NOMO-1 treated with DMSO at 0.1 percent for 48 hours (cell line): ENCODE measurements around the gene TRIM59.

Experiments used
- DNase-seq: peaks from one replicate; lab custom pipeline; 2025; ENCODE audit not compliant: unreplicated experiment; lab: John Stamatoyannopoulos, UW

TRIM59 gene, protein sequence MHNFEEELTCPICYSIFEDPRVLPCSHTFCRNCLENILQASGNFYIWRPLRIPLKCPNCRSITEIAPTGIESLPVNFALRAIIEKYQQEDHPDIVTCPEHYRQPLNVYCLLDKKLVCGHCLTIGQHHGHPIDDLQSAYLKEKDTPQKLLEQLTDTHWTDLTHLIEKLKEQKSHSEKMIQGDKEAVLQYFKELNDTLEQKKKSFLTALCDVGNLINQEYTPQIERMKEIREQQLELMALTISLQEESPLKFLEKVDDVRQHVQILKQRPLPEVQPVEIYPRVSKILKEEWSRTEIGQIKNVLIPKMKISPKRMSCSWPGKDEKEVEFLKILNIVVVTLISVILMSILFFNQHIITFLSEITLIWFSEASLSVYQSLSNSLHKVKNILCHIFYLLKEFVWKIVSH

DNA sequence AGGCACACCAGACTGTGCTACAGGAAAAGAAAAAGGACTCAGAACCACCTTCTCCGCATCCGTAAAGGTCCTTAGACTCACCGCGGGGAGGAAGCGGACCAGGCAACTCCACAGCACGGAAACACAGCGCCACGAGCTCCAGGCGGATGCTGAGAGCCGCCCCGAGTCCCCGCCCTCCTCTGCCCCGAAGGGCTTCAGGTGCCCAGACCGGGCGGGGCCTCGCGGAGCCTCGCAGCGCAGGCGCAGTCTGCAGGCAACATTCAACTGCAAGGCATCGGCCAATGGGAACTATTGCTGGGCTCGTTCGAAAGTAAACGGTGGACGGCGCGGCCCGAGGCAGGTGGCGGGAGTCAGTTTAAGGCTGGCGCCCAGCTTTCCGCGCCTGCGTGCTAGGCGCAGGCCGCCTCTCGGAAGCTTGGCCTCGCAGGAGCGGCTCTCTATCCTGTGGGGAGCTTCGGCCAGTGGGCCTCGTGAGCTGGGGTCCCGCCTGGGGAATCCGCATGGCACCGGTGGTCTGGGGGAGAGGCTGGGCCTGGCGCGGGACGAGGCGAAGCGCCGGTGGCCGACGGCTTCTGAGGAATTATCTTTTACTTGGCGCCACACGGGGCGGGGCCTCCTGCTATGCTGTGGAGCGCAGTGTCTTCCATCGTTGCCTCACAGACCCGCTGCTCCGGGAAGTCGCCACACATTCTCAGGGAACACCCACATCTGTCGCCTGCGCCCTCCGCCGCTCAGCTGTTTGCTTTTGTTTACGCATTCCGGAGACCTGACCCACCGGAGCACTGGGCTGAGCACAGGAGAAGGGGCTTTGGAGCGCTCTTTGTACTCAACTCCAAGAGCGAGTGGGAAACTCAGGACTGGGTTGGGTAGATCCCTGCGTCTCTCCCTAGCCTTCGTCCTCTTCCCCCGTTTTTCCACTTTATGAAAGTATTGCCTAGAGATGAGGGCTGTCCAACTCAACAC, at the start of gene TRIM59:
TSS of gene TRIM59 (minus strand) at position 151 of the 963 bp plus-strand sequence. CDS start 10,603 bp downstream, outside the sequence.
- peak; percentile 100 for DNase-seq

DNA sequence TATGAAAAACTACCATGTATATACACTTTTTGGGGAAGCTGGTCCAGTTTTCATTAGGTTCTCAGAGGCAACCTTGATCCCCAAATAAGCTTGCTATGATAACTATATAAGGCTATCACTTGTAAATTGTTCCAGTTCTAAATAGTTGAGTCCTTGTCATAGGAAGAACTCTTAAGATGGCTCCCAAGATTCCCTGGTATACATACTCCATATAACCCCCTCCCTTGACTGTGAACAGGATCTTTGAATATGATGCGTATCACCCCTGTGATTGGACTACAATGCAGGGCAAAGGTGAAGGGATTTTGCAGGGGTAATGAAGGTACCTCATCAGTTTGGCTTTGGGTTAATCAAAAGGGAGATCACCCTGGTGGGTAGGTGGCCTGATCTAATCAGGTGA, 48.6 kb upstream of the TRIM59 start:
- no peak for DNase-seq

DNA sequence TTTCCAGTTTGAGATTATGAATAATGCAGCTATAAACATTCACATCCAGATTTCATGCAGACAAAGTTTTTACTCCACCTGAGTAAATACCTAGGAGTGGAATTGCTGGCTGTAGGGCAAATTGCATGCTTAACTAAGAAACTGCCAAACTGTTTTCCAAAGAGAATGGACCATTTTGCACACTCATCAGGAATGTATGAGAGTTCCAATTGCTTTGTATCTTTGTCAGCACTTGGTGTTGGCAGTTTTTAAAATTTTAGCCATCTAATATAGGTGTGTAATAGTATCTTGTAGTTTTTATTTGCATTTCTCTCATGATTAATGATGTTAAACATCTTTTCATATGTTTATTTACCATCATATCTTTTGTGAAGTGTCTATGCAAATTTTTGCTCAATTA, 40.6 kb upstream of the TRIM59 start:
- no peak for DNase-seq

GRCh38 chr3:160486459-160486869, 36.9 kb upstream of the TRIM59 start:
- DNase-seq, result peak; percentile 68

DNA sequence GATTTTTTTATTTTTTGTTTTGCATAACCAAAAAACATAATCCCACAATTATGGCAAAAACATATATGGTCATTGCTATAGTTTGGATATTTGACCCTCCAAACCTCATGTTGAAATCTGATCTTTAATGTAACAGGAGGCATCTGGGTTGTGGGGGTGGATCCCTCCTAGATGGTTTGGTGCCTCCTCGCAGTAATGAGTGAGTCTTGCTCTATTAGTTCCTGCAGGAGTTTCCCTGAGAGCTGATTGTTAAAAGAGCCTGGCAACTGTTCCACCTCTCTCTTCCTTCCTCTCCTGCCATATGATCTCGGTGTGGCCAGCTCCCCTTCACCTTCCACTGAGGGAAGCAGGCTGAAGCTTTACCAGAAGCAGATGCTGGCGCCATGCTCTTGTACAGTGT, 33.2 kb upstream of the TRIM59 start:
- no peak for DNase-seq

GRCh38 chr3:160481856-160482255, 32.3 kb upstream of the TRIM59 start:
- no peak for DNase-seq

GRCh38 chr3:160480931-160481330, 31.3 kb upstream of the TRIM59 start:
- DNase-seq, result no peak

DNA sequence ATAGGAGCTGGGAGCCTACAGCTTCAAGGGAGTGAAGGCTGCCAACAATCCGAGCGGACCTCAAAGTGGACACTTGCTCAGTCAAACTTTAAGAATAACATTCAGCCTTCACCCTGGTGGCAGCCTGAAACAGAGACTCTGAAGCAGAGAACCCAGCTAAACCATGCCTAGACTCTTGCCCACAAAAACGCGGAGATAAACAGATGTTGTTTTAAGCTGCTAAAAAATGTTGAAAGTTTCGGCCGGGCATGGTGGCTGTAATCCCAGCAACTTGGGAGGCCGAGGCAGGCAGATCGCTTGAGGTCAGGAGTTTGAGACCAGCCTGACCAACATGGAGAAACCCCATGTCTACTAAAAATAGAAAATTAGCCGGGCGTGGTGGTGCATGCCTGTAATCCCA, 29.8 kb upstream of the TRIM59 start:
- no peak for DNase-seq

GRCh38 chr3:160478338-160478737, 28.8 kb upstream of the TRIM59 start:
- DNase-seq, result no peak

DNA sequence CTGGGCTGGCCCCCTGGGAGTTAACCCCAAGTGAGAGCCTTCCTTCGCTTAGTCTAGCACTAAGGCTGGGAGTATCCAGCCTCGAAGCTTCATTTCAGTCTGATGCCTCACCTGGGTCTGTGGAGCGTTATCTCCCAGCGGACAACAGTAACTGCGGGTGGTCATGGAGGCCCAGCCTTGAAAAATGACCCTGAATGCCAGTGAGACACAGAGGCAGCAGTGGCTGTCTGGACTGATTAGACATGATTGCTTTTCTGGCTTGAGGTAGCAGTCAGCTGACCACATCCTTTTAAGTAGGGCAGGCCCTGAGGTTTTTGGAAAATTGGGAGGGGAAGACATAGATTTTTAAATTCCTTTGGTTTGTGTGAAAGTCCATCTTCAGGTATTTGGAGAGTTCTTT, 28.2 kb upstream of the TRIM59 start:
- no peak for DNase-seq

DNA sequence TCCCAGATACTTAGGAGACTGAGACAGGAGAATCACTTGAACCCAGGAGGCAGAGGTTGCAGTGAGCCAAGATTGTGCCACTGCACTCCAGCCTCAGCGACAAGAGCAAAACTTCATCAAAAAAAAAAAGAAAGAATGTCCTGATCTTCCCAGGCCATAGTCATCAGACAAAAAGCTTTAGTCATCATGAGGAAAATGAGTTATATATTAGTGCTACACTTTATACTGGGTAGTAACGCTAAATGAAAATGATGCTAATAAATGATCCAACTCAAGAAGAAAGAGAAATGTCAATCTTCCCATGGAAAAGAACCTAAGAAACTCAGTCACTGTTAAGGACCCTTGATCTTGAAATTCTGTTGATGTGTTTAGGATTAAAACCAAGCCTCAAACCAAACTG, 26.3 kb upstream of the TRIM59 start:
- no peak for DNase-seq

DNA sequence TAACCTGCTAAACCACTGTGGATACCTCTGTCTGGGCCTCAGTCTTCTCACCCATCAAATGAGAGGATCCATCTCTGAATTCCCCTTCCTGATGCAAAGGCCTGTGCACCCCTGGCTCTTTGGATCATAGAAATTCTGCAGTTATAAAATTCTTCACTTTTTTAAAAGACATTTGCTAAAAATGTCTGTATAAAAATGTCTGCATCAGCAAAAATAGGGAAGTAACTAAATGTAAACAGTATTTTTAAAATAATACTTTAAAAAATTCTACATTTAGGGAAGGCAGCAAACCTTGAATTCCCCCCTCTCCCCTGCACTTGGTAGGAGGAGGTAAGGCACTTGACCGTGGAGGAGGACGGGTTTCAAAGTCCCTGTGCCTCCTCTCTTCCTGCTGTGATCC, 25.6 kb upstream of the TRIM59 start:
- DNase-seq, result no peak

DNA sequence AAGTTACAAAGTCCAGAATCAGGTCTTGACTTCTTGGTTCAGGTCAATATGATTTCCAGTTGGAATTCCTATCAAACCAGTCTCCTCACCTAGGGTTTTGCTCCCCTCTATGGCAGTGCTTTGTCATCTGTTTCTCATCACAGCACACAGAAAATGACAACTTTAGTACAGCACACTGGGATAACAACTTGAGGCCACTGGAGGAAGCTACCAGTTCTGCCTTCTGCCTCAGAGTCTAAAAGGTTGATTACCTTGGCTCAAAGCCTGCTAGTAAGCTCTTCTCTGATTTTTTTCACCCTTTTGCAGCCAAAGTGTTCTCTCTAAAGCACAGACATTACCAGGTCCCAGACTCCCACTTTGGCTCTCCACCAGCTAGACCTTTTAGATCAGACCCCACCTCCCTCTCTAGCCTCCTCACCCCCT, 24.8 kb upstream of the TRIM59 start:
- DNase-seq, result no peak

DNA sequence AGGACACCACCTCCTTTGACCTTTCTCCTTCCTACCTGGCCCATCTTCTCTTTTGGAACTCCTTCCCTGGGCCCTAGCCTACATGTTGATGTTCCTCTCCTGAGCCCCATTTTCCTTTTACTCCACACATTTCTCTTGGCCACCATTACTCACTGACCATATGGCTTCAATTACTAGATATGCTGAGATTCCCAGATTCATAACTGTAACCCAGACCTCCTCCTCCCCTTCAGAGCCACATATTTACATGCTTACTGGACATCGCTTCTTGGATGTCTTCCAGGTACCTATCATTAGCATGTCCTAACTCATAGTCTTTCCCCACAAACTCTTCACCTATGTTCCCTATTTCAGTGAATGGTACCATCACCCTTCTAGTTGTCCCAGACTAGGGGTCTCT, 24.4 kb upstream of the TRIM59 start:
- DNase-seq, result no peak

DNA sequence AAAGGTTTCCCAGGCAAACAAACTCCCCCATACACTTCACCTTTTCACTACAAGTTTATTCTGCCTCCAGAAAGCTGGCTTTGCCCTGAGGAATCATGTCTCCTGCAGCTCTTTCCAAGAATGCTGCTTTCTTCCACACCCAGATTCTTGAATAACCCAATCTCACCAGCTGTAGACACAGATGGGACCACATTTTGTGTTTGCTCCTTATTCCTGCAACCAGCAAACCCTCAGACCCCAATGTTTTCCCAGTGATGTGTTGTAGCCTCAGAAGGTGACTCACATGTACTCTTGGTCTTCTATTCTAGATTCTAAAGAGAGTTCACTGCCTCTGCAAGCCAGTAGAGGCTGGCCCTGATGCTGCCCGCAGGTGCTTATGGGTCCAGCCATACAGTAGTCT, 23.6 kb upstream of the TRIM59 start:
- no peak for DNase-seq

DNA sequence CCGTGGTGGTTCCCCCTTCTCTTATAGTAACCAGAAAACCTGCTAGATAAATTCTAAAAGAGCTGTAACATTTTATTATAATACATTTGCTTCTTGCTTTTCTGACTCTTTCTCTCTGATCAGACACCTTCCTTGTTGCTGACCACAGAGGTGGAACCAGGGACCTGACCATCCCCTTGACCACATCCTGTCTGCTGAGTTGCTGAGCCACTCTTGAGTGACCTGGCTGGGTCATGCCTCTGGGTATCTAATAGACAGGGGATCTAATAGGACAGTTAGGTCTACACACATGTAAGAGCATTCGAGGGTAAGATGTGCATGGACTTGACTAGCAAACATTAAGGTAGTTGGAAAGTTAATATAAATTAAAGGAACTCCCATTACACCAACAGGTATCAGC, 22.8 kb upstream of the TRIM59 start:
- no peak for DNase-seq

DNA sequence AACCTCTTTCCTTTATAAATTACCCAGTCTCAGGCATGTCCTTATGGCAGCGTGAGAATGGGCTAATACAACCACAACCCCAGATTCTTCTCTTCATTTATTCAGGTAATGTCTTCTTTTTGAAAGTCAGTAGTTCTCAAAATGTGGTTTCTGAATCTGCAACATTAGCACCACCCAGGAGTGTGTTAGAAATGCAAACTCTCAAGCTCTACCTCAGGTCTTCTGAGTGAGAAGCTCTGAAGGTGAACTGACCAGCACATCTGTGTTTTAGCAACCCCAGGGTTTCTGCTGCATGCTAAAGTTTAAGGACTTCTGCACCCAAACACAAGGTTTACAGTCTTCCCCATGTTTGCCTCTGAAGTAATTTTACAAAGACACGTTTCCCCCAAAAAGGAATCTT, 22.3 kb upstream of the TRIM59 start:
- DNase-seq, result no peak

DNA sequence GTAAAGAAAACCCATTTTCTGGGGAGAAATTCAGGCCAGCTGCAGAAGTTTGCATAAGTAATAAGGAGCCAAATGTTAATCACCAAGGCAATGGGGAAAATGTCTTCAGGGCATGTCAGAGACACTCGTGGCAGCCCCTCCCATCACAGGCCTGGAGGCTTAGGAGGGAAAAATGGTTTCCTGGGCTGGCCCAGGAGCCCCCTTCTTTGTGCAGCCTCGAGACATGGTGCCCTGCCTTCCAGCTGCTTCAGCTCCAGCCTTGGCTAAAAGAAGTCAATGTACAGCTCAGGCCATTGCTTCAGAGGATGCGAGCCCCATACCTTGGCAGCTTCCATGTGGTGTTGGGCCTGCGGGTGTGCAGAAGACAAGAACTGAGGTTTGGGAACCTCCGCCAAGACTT, 20.6 kb upstream of the TRIM59 start:
- no peak for DNase-seq

GRCh38 chr3:160464971-160465370, 15.4 kb upstream of the TRIM59 start:
- no peak for DNase-seq

DNA sequence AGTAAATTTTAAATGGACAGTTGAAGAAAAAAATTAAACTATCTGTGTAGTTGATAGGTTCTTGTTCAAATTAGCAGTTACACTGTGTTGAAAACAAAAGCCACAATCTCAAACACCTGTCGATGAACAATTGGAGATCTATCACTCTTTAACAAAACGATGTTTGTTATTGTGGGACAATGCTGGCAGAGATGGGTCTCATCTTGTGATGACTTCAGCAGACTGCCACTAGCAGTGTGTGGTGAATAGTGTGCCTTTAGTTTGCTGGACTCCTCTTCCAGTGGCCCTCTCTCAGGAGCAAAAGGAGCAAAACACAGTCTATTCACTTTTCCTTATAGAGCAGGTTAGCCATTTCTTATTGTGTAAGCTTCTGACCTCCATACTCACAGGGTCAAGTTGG, 14.7 kb upstream of the TRIM59 start:
- no peak for DNase-seq

DNA sequence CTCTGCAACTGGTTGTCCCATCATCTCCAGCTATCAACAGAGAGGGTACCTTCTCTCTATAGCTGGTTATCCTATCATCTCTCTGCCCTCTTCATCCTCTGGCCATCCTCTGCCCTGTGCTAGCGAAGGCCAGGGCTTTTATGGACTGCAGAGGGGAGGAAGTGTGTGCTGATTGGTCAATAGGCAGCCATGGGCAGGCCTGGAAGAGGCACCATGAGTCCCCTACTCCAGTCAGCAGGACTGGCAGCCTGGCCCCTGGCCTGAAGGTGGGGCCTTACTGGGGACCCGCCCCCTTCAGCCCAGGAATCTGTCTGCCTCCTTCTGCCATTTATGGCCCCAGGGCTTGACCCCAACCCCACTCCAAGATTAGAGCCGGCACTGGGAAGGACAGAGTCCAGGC, 10.4 kb upstream of the TRIM59 start:
- DNase-seq, result no peak

DNA sequence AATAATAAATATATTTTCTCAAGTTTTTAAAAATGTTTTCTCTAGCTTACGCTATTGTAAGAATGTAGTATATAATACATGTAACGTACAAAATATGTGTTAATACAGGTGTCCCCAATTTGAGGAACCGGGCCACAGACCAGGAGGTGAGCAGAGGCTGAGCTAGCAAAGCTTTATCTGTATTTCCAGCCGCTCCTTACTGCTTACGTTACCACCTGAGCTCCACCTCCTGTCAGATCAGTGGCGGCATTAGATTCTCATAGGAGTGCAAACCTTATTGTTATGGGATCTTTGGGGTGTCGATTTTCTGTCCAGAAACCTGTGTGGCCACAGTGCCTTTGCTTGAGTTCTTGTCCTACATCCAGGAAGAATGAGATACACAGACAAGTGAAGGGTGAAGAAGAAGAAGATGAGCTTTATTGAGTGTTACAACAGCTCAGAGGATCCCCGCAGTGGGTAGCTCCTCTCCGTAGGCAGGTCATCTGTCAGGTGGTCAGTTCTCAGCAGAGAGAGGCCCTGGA, 9.9 kb upstream of the TRIM59 start:
- no peak for DNase-seq
